Gastrocnemius medialis (tissue), 4 donors: ENCODE data around the gene INPP5A.

Experiments
- POLR2A ChIP-seq, 2 donors: fragments of 450-650 bp; IDR thresholded peaks; one replicate each; pipeline ENCODE4 v1.6.1; 2017; ENCODE audit warnings: antibody characterized with exemption in 2 of 2, mild to moderate bottlenecking in 2 of 2, moderate library complexity in 2 of 2
- TF ChIP-seq, protein P1 (sequence below), 5 experiments: fragments of 450-650 bp in 3 of 5; fragments of 200-600 bp in 2 of 5; sonication (generic) in 2 of 5; IDR thresholded peaks in 4 of 5; conservative IDR thresholded peaks in 1 of 5; 1 replicate in 4 of 5; 2 replicates in 1 of 5; pipeline ENCODE4 v1.5.1; 2016 to 2019; ENCODE audit warnings: antibody characterized with exemption in 5 of 5, mild to moderate bottlenecking in 3 of 5, moderate library complexity in 3 of 5

DNA sequence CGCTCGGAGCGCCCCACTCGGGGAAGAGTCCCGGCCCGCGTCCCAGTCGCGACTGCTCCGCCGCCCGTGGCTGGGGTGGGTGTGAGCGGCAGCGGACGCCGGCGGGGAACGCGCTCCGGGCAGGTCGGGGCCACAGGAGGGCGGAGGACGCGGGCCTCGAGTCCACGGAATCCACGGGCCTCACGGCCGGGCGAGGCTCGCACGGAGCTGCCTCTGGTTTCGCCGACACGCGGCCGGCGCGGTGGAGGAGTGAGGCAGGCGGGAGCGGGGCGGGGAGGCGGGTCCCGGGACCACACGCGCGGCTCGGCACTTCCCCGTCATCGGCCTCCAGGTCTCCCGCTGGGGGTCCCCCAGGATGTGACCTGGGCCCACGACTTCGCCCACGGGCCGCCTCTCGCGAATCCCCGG, 248.9 kb downstream of the INPP5A start:
- TF ChIP-seq, protein P1, sequence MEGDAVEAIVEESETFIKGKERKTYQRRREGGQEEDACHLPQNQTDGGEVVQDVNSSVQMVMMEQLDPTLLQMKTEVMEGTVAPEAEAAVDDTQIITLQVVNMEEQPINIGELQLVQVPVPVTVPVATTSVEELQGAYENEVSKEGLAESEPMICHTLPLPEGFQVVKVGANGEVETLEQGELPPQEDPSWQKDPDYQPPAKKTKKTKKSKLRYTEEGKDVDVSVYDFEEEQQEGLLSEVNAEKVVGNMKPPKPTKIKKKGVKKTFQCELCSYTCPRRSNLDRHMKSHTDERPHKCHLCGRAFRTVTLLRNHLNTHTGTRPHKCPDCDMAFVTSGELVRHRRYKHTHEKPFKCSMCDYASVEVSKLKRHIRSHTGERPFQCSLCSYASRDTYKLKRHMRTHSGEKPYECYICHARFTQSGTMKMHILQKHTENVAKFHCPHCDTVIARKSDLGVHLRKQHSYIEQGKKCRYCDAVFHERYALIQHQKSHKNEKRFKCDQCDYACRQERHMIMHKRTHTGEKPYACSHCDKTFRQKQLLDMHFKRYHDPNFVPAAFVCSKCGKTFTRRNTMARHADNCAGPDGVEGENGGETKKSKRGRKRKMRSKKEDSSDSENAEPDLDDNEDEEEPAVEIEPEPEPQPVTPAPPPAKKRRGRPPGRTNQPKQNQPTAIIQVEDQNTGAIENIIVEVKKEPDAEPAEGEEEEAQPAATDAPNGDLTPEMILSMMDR (IDR thresholded peaks at IDR 0.05 in 4 of 5, conservative IDR thresholded peaks at IDR 0.05 in 1 of 5): no peak
- no peak for TF ChIP-seq POLR2A (IDR thresholded peaks at IDR 0.05)
